Neural cell (in vitro differentiated cells): ENCODE data around the gene TNFSF15.

Source experiments
- CTCF ChIP-seq: fragments of 450-650 bp; IDR thresholded peaks from 2 replicates; pipeline ENCODE4 v1.5.1; 2014; ENCODE audit warnings: antibody characterized with exemption, mild to moderate bottlenecking, moderate library complexity; ENCODE audit not compliant: poor library complexity, severe bottlenecking
- EZH2 ChIP-seq: fragments of 200-600, 300-800 bp; shearing (Covaris generic), sonication (generic); IDR thresholded peaks from 2 replicates; pipeline ENCODE4 v1.6.1; 2014; ENCODE audit warnings: antibody characterized with exemption, low read length, borderline replicate concordance, mild to moderate bottlenecking; ENCODE audit not compliant: insufficient read depth, poor library complexity, severe bottlenecking
- POLR2AphosphoS5 ChIP-seq: IDR thresholded peaks from 2 replicates; pipeline ENCODE4 v1.6.1; 2012
- SMC3 ChIP-seq: fragments of 450-650 bp; conservative IDR thresholded peaks from 2 replicates; pipeline ENCODE4 v1.6.1; 2014; ENCODE audit warnings: antibody characterized with exemption, mild to moderate bottlenecking, moderate library complexity; ENCODE audit not compliant: poor library complexity
- TAF1 ChIP-seq: IDR thresholded peaks from 2 replicates; pipeline ENCODE4 v1.6.1; 2012; ENCODE audit warnings: low read depth

- TF ChIP-seq CTCF (no peak), POLR2AphosphoS5 (no peak), EZH2 (no peak), TAF1 (no peak), SMC3 (no peak)
Measured at GRCh38 chr9:114837923-114838322, 32.1 kb upstream of the TNFSF15 start.
